HG03457 (cell line): ENCODE data around the gene RC3H2.

ENCODE experiments used
- ATAC-seq: cut with Tn5 transposase; IDR thresholded peaks from one replicate; pipeline ENCODE4 v1.9.1; 2021; ENCODE audit warnings: moderate number of reproducible peaks; ENCODE audit not compliant: unreplicated experiment

Gene RC3H2

DNA sequence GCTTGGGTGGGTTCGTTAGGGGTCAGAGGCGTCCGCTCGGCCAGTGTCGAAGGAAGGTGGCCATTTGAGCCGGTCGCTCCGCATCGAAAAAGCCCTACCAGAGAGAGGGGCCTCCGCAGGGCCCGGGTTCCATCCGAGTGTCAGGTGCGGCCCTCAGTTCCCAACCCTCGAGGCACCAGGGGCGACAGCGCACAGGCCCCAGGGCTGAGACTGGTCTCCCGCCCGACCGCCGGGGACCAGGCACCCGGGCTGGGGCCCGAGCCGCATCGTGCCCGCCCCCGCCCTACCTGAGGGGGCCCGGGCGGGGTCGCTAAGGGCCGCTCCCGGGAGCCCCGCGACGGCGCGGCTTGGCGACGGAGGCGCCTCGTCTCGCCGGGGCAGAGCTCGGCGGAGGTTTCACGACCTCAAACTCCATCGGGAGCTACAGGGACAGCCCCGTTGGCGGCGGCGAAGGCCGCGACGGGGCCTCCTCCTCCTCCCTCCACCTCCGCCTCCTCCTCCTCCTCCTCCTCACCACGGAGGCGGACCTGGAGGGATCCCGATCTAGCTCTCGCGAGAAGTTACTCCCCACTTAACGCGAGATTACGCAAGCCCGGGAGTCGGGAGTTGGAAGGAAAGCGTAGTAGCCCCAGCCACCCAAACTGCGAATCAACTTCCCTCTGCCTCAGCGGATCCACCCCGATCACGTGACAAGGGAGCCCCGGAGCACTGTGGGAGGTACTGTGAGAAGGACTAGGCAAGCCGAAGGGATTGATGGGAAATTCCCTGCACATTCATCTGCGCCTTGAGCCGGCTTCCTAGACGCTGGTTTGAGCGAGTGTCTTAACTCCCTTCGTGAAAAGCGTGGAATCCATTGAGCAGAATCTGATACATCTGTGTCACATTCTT is at the start of gene RC3H2:
Gene RC3H2 (minus strand): TSS at position 537 of the 888 bp plus-strand sequence. CDS start 7,850 bp downstream, outside the sequence.
- peak; percentile 85 for ATAC-seq

- ATAC-seq, result no peak
Measured at GRCh38 chr9:122954253-122954691, 49.1 kb upstream of the RC3H2 start.

- ATAC-seq, result no peak
Measured at GRCh38 chr9:122951056-122951455, 45.9 kb upstream of the RC3H2 start.

DNA sequence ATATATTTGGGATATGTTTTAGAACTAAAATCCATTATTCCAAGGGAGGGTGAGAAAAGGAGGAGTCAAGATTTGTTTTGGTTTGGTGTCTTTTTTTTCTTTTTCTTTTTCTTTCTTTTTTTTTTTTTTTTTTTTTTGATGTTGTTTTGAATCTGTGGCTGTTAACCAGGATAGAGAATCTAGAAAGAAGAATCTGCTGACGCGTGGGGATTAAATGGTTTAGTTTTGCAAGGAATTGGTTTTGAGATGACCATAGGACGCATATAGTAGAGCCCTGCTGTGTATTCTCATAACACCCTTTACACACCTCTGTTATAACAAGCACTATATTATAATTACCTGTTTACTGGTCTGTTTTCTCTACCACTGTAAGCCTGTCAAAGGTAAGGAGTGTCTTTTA is 45.1 kb upstream of the RC3H2 start:
- no peak for ATAC-seq

- ATAC-seq, result no peak
Measured at GRCh38 chr9:122949696-122950095, 44.5 kb upstream of the RC3H2 start.

DNA sequence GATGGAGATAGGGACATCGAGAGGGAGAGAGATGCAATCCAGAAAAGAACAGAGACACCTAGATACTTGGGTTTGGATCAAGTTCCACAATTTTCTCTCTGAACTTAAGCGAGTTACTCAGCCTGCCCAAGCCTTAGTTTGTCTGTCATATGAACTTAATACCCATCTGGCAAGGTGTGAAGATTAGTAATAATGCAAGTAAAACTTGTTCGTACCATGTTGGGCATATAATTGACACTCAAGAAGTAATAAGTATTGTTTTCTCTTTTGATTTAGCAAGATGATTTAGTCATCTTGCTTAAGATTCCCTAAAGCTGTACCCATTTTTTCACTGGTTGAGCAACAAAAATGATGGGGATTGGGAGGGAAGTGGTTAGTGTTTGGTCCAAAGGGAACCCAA is 43.2 kb upstream of the RC3H2 start:
- no peak for ATAC-seq

DNA sequence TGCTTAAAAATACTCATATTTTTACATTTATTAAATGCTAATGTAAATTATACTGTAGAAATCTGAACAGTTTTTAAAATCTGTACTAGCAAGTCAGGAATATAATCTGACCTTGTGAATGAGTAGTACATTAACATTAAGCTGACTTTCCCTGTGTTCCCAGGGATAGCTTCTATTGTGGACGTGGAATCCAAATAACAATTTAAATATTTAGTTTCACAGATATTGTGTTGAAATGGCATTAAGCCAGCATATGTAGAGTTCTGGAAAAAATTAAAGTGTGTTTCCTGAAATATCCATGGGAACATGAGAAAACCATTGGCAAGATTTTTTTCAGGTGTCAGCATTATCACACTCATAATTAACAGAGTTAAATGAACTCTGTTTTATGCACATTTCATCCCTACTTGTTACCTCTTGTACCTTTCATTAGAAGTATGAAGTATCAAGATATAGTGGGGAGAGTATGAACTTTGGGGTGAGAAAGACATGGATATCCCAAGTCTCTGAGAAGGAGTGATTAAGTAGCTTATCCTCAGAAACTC is 41.4 kb upstream of the RC3H2 start:
- no peak for ATAC-seq

GRCh38 chr9:122944960-122945888 is 40.1 kb upstream of the RC3H2 start:
- no peak for ATAC-seq

- ATAC-seq, result no peak
Measured at GRCh38 chr9:122941582-122942234, 36.5 kb upstream of the RC3H2 start.

DNA sequence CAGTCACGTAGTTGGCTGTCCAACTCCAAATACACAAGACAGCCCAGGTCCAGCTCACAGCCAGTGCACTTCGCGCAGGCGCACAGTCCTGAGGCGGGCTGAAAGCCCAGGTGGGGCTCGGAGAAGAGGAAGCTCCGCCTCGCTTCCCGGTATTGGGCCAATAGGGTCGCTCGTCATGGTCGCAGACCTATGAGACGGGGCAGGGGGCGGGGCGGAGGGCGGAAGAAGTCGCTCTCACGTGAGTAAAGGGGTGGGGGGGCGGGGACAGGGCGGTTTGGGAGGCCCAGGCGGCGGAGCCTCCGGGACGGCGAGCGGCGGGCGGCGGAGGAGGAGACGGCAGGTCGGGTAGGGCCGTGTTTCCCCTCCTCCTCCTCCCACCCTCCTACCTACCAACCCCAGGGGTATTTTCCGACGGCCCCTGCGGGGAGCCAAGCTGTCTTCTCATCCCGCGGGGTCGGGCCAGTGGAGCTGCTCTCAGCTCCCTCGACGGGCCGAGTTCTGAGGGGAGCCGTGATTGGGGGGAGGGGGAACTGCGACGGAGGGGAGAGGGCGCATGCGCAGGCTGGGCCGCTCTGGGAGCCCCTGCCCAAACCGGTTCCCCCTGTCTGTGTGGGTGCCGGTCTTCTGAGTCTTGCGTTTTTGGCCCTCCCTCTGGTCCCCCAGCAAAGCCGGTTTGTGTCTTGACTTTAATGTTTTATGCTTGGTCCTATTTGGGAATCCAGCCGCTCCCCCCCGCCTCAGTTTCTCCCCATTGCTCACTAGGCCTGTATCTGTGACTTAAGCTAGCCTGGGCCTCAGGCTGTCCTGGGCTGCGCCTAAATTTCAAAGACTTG is 35.8 kb upstream of the RC3H2 start, which contains the start of gene RABGAP1:
Gene RABGAP1 (plus strand): TSS at position 272 of the 833 bp plus-strand sequence. CDS start 16,040 bp downstream, outside the sequence.
- ATAC-seq, result peak; percentile 94

DNA sequence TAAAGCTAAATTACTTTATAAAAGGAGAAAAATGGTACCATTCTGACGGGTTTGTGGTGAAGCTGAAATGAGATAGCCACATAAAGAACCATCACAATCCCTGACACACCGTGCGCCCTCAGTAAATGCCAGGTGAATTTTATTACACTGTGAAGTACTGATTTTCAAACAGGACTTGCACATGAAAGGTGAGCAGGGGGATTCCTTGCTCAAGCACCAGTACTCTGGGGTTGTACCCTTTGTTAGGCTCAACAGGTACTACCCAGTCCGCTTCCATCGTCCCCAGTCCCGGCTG is 35.2 kb upstream of the RC3H2 start:
- no peak for ATAC-seq

GRCh38 chr9:122939601-122940000 is 34.4 kb upstream of the RC3H2 start:
- ATAC-seq, result no peak

DNA sequence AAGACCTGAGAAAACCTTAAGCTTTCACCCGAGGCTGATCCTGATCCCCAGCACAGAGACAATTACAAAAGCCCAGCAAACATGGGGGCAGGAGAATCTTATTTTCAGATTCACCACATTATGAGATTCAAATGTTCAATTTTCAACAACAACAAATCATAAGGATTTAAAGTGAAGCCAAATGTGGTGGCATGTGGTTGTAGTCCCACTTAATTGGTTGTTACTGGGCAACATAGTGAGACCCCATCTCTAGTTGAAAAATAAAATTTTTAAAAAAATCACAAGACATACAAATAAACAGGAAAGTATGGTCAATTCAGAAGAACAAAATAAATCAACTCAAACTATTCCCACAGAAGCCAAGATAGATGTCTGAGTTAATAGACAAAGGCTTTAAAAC is 31.7 kb upstream of the RC3H2 start:
- ATAC-seq, result no peak

- ATAC-seq, result no peak
Measured at GRCh38 chr9:122936464-122936863, 31.3 kb upstream of the RC3H2 start.

DNA sequence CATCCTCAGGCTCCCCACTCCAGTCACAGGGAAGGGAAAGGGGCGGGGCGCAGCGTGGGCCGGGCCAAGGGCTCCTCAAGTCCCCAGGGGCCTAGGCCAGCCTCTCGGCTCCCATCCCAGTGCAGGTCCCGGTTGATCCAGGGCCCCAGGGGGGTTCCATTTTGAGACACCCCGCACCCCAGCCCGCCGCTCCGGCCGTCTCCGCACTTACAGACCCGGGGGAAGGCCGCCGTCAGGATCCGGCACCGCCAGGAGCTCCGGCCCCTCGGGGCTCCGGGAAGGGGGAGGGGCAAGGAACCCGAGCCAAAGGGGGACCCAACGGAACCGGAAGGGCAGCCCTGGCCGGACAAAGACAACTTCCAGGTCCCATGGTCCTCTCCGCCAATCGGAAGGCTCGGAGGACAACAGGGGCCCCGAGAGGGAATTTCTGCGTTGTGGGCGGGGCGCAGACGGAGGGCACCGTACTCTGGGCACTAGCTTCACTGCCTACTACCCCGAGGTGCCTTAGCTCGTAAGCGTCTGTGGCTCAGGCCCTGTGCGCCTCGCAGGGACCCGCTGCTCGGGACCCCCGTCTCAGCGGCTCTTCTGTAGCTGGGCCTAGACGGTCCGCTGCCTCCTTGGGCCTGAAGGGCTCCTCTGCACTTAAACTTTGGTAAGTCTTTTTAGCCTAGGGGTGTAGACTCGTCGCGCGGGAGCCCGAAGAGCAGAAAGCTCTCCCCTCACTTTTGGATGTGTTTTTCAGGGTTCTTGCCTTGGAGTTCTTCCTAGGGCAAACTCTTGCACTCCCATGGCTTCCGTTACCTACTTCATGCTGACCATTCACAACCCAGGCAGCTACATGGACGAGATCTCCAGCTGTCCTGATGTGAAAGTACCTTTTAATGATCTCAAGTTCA is 26.3 kb upstream of the RC3H2 start, which contains the start of gene ZBTB26:
Gene ZBTB26 (minus strand): TSS at position 287 of the 896 bp plus-strand sequence. CDS start 11,578 bp downstream, outside the sequence.
- ATAC-seq, result peak; percentile 90

GRCh38 chr9:122930541-122931225 is 25.5 kb upstream of the RC3H2 start:
- ATAC-seq, result peak; percentile 29

- ATAC-seq, result no peak
Measured at GRCh38 chr9:122929796-122930354, 24.7 kb upstream of the RC3H2 start.

GRCh38 chr9:122923947-122924346 is 18.8 kb upstream of the RC3H2 start:
- ATAC-seq, result no peak
